CD4-positive, alpha-beta T cell treated with Interleukin-21 for 1 hour (primary cell): ENCODE measurements around the gene SAMD11.
A peak's percentile ranks its signal among the peaks of the same experiment; 100 is the strongest.
"Not testable (repeated sequence)": the region's sequence is repeated elsewhere in the genome, so short reads cannot be mapped to it uniquely, and the experiment has no call there.

Source experiments
- DNase-seq: peaks from one replicate; pipeline ENCODE4 v3.0.0-alpha.2; 2020

SAMD11 gene

DNA sequence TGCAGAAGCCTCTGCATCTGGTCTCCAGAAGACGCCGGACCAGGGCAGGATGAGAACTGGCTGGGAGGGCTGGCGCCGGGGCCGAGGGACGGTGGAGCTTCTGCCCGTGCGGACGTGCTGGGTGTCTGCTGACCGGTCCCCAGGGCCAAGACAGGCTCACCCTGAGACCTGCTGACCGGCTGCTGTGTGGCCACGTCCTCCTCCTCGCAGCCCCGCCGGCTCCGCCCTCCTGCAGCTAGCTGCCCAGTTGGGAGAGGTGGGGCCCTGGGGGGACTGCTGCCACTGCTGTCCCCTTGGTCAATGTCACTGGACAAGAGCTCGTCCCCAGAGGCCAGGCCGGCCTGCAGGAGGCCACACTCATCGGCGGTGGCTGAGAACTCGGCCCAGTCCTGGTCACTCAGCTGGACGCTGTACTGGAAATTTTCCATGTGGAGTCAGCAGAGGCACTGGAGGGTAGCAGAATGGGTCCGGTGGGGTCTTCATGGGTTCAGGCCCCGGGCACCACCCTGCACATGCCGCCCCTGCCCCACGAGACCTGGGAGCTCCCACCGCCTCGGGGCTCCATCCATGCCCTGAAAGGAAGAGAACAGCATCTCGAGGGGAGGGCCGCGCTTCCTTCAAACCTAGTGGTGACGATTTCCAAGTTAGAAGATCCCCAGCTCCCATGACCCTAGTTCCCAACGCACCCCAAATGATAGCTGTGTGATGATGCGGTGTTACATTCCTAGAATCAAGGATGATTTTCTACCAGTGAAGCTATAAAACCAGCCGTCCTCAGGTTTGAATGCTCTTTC, 57.1 kb downstream of the SAMD11 start:
- DNase-seq = no peak

DNA sequence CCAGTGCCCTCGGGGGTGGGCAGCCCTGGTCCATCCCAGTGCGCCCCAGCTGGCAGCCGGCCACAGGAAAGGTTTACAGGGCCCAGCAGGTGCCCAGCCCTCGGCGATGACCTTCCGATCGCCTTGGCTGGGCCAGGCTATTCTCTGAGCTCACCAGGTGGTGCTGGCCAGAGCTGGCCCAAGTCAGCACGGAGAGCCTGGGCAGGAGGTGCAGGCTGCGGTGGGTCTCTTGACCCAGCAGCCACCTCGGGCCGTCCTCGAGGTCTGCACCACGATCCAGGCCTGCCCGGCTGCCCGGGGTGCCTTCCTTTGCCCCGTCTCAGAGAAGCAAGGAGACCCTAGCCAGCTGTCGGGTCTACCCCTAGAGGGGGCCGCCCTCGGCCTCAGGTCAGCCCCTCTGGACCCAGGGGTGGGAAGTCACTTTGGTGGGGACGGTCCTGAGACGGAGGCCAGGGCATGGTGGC, 57.8 kb downstream of the SAMD11 start:
- no peak for DNase-seq

DNA sequence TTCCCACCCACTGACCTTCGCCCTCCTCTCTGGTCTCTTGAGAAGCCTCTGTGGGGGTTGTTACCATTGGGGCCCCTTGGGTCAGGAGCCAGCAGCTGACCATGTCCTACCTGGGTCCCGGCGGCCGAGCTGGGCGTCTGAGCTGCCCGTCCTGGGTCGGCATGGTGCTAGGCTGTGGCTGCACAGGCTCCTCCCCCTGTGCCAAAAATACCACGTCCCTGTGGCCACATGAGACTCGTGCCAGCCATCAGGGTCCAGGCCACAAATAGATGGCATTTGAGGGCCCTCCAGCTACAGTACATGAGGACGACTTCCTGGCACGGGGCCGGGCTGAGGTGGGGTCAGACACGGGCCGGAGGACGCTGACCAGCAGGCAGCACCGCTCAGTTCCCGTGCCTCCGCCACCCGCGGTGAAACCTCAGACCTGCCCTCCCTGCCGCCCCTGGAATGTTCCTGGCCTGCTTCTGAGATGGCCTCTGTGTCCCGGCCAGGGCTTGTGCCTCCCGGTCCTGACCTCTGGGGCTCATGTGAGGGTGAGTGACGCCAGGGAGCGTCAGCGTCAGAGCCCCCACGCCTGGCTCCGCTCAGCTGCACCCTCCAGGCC, 58.3 kb downstream of the SAMD11 start, which contains the start of gene PERM1:
TSS of gene PERM1 (minus strand) at position 139 of the 604 bp plus-strand sequence. CDS start 1,064 bp downstream, outside the sequence.
- no peak for DNase-seq

DNA sequence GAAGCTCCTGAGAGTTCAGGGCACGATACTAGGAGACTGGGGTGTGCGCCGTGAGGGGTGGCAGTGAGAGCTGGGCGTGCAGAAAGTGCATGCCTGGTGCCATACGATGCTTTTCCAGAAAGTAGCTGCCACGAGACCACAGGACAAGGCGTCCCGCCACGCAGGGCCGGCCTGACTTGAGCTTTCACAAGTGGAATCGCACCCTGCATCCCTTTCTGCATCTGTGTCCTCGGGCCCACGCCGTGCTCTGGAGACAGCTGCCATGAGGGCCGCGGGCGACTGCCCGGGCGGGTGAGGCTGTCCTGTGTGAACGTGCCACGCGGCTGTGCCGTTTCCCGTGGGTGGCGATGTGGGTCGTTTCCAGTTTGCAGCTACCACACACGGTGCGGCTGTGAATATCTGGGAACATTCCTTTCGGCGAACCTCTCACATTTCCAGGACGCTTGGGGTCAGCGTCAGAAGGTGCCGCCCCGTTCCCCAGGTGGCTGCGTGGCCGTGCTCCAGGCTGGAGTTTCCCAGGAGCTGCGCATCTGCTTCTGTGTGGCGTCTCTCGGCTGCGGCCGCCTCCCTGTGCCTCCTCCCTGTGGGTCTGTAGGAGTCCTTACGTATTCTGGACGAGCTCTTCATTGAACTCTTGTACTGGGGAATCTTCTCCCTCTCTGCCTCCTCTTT, 59.2 kb downstream of the SAMD11 start:
- no peak for DNase-seq

DNA sequence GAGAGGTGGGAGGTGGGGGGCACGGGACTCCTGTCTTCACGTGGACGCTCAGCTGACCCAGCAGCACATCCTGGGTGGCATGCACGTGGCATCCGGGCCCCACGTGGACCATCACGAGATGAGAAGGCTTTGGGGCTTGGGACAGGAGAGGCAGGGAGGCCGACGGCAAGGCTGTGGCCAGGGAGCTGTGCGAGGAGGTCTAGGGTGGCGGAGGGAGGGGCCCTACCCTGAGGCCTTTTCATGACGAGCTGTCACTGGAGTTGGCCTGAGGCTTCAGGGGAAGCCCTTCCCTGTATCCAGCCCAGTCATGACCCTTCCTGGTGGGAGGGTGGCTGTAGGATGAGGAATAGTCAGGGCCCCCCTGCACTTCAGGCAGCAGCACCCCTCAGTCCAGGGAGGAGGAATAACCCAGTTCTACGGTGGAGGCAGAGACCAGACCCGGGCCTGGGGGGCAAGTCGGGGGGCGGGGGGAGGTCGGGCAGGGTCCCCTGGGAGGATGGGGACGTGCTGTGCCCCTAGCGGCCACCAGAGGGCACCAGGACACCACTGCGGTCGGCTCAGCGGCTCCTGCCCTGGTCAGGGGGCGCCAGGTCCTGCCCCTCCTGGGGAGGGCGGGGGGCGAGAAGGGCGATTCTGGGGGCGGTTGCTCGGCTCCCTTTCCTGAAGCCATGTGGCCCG, 60.2 kb downstream of the SAMD11 start:
- peak; percentile 56 for DNase-seq

DNA sequence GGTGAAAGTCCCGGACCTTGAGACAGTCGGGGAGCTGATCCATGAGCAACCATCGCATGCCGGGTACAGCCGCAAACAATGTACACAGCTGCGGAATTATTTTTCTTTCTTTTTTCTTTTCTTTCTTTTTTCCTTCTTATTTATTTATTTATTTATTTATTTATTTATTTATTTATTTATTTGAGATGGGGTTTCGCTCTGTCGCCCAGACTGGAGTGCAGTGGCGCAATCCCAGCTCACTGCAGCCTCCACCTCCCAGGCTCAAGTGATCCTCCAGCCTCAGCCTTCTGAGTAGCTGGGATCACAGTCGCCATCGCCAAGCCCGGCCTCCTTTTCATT, 60.7 kb downstream of the SAMD11 start:
- DNase-seq = no peak

DNA sequence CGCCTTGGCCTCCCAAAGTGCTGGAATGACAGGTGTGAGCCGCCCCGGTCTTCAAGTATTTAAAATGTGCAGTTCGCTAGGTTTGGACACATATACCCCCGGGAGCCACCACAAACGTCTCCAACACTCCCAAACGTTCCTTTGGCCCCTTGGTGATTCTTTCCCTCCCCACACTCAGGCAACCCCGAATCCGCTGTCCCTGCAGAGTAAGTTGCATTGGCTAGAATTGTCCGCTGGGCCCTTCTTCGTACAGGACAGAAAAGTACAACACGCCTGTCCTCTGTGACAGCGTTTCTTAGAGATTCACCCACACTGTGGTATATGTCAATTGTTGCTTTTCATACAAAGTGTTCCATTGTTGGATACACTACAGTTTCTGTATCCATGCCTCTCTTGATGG, 61.4 kb downstream of the SAMD11 start:
- DNase-seq = no peak

DNA sequence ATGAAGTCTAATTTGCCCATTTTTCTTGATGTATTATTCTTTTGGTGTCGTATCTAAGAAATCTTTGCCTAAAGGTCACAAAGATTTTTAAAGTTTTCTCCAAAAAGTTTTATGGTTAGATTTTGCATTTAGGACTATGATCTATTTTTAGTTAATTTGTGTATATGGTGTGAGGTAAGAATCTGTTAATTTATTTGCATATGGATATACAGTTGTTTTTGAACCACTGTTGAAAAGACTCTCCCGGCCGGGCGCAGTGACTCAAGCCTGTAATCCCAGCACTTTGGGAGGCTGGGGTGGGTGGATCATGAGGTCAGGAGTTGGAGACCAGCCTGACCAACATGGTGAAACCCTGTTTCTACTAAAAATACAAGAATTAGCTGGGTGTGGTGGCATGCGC, 64.3 kb downstream of the SAMD11 start:
- DNase-seq = not testable (repeated sequence)

DNA sequence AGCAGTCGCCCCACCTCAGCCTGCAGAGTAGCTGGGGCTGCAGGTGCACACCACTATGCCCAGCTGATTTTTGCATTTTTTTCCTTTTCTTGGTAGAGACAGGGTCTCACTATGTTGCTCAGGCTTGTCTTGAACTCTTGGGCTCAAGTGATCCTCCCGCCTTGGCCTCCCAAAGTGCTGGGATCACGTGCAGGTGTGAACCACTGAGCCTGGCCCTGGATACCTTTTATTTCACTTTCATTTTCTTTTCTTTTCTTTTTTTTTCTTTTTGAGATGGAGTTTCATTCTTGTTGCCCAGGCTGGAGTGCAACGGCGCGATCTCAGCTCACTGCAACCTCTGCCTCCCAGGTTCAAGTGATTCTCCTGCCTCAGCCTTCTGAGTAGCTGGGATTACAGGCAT, 67.6 kb downstream of the SAMD11 start:
- not testable (repeated sequence) for DNase-seq

DNA sequence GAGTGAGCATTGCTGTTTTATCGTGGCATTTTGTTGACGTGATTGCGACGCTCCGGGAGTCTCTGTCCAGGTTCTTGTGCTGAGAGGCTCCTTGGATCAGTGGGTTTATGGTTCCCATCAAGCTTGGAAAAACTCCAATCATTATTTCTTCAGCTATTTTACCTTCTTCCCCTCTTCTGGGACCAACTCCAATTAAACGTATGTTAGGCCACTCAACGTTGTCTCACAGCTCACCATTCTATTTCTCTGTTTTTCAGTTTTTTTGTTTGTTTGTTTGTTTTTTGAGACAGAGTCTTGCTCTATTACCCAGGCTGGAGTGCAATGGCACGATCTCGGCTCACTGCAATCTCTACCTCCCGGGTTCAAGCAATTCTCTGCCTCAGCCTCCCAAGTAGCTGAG, 68.2 kb downstream of the SAMD11 start:
- no peak for DNase-seq

DNA sequence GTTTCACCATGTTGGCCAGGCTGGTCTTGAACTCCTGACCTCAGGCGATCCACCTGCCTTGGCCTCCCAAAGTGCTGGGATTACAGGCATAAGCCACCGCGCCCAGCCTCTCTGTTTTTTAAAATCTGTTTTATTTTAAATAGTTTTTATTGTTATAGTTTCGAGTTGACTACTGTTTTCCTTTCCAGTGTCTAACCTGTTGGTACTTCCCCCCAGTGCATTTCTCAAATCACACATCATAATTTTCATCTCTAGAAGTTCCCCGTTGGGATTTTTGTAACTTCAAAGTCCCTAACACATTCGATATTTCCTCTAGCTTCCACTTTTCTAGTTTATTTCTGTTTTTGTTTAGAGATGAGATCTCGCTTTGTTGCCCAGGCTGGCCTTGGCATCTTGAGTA, 68.6 kb downstream of the SAMD11 start:
- no peak for DNase-seq

DNA sequence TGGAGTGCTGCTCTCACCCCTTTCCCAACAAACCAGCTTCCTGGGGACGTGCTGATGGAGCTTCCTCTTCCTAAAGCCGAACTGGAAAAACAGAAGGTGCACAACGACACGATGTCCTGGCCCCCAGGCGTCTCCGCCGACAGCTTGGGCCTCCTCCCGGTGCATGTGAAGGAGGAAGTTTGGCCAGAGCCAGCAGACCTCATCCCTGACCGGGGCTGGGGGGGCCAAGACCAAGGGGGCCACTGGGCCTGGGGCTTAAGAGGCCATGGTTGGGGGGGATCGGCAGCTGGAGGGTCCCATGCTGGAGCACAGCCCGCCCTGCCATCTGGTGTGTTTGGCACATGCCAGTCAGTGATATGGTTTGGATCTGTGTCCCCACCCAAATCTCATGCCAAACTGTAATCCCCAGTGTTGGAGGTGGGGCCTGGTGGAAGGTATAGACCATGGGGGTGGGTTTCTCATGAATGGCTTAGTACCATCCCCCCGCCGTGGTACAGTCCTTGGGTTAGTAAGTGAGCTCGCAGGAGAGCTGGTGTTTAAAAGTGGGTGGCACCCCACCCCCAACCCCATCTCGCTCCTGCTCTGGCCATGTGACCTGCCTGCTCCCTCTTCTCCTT, 69.8 kb downstream of the SAMD11 start:
- DNase-seq = no peak
